ENCODE data around the gene POU5F2.

POU5F2 gene, protein sequence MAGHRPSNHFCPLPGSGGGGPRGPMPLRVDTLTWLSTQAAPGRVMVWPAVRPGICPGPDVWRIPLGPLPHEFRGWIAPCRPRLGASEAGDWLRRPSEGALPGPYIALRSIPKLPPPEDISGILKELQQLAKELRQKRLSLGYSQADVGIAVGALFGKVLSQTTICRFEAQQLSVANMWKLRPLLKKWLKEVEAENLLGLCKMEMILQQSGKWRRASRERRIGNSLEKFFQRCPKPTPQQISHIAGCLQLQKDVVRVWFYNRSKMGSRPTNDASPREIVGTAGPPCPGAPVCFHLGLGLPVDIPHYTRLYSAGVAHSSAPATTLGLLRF

DNA sequence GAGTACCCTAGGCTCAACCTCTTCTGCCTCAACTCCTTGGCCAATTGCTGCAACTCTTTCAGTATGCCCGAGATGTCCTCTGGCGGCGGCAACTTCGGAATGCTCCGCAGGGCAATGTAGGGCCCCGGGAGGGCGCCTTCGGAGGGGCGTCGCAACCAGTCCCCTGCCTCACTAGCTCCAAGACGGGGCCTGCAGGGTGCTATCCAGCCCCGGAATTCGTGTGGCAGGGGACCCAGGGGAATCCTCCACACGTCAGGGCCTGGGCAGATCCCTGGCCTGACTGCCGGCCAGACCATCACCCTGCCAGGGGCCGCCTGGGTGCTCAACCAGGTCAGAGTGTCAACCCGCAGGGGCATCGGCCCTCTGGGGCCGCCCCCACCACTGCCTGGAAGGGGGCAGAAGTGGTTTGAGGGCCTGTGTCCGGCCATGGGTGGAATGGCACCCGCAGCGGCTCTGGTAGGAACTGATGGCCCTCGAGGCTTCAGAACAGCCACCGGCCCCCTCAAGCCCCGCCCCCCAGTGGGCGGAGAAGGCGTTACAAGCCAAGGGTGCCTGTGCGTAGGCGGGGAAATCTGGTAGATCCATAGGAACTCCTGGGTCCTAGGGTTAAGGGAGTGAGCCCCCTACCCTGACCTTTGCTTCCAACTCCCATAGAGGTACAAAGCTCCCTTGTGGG, at the start of gene POU5F2:
POU5F2 (minus strand) TSS at position 465 of the 676 bp plus-strand sequence; CDS start at position 428, 37 bp downstream.
- no peak for DNase-seq

DNA sequence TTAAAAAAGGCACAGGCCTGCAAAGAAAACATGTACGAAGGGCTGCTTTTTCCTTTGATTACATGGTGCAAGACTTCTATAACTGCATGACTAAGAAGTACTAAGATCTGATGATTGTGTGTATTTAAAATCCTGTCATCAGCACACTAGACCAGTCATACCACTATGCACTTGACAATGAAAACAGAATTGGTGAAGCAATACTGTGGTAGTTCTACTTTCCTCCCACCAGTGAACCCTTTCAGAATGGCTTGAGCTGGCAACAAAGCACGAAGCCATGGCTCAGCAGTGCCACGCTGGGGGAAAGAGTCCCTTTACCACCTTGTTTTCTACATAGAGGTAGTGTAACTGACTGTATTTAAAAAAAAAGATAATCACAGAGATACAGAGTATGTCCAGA, 49.0 kb upstream of the POU5F2 start:
- DNase-seq = peak; percentile 55

DNA sequence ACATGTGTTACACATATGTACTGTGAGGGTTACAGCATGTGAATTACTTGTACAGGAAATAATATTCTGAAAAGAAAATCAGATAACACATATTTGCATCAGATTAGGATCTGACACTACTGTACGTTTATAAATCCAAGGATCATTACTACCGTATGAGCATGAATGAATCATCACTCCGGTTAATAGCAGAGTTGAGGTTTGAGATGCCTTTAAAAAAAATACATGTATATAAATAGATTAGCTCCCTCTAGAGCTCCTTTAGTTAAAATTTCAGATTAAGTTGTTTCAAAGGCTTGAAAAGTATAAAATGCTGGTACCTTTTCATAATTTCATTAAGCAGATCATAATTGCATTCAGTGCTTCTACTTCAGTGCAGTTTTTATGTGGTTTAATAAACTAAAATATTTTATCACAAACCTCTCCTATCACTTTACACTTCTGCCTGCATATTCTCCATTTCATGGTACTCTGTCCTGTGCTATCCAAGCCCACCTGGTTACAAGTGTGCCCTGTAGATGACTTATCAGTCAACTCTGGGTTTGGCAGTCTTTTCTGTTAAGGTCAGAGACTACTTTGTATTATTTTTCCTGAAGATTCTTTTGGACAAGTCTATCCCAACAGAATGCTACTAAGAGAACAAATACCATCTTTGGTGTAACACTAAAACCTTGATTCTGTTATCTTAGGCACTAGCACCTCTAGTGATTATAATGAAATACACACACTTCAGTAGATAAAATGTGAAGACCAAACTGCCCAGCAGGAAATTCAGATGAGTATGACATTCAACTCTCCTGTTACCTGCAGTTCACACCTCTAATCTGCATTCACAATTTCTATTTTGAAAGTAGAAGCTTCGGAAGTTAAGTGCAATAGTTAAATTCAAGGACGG, 48.0 kb upstream of the POU5F2 start:
- no peak for DNase-seq

DNA sequence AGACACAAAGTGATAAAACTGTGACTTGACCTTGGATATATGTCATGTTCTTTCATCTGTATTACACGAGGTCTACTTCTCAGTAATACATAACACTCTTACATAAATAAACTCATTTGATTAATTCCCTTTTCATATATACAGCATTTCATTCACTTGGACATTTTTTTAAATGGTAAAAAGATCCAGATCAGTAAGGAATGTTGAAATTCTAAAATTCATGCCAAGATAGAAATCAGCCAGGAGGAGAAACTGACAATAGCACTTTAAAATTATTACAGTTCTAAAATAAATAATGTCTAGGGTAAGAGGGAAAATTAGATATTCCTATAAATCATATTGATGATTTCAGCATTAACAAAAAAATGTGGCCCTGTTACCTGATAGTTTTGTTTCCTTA, 46.2 kb upstream of the POU5F2 start:
- no peak for DNase-seq

DNA sequence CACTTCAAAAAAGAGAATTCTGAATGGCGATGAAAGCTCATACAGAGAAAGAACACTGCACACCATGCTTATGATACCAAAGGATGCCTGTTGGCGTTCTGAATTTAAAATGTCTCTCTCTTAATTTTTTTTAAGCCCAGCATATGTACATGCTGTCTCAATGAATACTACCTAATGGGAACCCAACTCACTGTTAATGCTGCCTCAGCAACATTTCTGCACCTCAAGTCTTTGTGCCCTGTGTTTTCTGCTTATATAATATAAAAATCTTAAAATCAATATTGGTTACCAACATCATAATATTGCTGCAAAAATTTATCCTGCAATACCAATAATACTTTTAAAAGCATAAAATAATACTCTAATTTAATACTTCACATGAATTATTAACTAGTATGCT, 44.1 kb upstream of the POU5F2 start:
- DNase-seq = no peak

GRCh38 chr5:93782978-93783377, 41.6 kb upstream of the POU5F2 start:
- no peak for DNase-seq

DNA sequence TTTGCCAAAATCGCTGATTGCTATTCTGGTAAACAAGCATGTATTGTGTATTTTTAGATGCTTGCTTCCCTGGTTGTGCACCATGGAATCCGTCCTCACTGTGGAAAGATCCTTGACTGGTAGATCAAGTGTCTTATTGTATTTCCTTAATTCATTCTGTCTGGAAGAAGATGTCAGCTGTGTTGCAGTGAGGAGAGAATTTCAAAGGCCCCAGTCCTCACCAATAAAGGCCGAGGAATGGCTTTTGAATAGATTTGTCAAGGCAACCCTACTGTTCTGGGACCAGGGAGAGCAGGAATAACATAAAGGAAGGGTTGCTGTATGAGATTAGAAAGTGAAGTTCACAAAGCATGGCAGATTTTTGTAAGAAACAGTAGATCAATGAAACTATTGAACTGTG, 36.2 kb upstream of the POU5F2 start:
- DNase-seq = no peak

DNA sequence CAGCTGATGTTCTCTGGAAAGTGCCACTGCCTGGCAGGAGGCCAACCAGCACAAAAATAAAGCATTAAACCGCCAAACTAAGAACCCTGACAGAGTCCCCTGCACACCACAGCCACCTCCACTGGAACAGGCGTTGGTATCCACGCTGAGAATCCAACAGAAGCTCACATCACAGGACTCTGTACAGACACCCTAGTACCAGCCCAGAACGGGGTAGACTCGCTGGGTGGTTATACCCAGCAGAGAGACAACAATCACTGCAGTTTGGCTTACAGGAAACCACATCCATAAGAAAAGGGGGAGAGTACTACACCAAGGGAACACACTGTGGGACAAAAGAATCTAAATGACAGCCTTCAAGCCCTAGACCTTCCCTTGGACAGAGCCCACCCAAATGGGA, 15.0 kb upstream of the POU5F2 start:
- DNase-seq = no peak

DNA sequence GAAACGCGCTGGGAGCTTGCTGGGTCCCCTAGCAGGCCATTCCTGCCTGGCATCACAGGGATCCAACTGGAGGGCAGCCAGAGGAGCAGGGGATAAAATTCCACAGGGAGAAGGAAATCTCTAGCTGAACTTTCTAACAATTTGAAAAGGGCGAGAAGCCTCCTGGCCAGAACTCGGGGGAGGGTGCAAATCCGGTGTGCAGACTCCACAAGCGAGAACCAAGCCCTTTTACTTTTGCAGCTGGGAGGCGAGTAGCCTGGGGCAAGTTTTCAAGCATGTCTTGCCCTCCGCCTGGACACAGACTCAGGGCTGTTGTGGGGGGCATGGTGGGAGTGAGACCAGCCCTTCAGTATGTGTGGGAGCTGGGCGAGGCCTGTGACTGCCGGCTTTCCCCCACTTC, 14.3 kb upstream of the POU5F2 start:
- DNase-seq = no peak

DNA sequence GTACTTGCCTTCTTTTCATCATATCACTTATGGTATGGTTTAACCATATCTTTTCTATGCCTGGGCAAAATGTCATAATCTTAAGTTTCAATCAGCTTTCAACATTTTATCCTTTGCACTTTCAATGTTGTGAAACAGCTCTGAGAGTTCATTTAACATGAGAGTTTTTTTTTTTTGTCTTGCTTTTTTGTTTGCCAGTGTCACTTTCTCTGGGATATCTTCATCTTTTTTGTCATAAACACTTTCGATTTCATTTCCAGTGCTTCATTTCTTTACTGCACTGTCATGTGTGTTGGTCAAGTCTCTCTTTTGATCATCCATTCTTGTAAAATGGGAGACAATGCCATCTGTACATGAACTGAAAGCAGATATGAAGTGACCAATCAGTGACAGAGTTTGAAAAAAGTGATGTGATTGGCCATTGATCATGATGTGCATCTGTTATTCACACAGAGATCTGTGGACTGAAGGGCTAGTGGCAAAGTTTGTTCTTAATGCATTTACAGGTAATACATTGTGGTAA, 7.5 kb upstream of the POU5F2 start:
- DNase-seq = peak; percentile 39

- DNase-seq = no peak
Observed at GRCh38 chr5:93746406-93747056, 5.1 kb upstream of the POU5F2 start.

DNA sequence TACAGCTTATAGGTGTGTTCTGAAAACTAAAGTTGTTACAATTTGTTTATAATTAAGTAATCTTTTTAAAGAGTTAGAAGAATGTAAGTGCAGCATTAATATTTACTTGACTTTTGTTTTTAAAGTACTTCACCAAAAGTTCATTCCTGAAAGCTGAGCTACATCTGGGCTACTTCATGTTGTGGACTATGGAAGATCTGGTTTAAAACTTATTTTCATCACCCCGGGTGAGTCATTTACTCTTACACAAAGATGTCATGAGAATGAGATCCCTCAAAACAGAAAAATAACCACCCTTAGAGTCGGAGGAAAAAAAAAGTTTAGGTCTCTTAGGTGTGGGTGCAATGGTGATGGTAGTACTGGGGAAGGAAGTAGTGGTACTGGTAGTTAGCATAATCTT, 5.1 kb downstream of the POU5F2 start:
- DNase-seq = no peak

DNA sequence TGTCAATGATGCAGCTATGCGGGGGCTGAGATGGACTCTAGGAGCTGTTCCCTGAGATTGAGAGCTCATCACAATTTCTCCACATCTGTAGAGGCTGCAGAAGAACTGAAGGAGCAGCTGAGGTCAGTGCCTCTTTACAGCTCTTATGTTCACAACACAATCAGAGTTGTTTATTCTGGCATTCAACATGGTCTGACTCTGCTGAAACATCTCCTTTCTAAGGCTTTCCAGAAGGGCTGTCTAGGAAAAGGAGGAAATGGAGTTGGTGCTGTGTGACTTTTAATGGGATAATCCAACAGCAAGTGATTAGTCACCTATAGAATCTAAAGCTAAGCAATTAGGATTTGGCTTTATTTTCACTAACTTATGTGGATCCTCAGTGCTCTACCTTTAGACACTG, 6.0 kb downstream of the POU5F2 start:
- DNase-seq = no peak

GRCh38 chr5:93731987-93732386, 9.4 kb downstream of the POU5F2 start:
- no peak for DNase-seq

GRCh38 chr5:93726595-93726994, 14.8 kb downstream of the POU5F2 start:
- DNase-seq = no peak

GRCh38 chr5:93724791-93725190, 16.6 kb downstream of the POU5F2 start:
- DNase-seq = no peak

DNA sequence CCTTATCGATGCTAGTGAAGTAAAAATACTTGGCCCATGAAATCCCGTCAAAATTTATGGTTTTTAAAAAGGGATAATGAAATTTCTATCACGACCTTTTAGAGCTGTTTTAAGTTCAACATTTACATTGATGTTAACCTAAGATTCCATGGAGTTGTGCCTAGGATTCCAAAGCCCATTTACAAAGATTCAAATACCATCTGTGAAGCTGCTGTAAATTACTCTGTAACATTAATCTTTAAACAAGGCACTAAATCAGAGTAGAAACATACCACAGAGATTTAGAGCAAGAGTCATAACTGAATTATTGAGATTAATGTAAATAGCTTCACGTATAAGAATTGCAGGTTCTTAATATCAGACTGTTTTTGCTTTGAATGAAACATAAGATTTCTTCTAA, 17.7 kb downstream of the POU5F2 start:
- DNase-seq = no peak

- no peak for DNase-seq
Observed at GRCh38 chr5:93723005-93723404, 18.4 kb downstream of the POU5F2 start.

- no peak for DNase-seq
Observed at GRCh38 chr5:93722588-93722987, 18.8 kb downstream of the POU5F2 start.

DNA sequence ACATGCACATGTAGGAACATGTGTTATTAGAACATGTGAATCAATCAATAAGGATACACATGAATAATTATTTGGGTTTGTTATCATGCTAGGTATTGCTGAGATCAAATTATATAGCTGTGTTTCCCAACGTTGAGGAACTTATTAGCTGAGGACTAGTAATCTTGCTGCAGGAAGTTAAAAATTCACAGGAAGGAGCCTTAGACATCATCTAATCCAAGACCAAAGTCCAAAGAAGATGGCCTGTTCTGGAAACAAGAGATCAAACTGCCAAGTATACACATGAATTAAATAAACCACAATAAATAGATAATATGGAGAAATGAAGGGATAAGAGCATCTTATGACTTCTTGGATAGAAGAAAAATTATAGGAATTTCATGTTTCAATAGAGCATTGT, 19.9 kb downstream of the POU5F2 start:
- DNase-seq = no peak

DNA sequence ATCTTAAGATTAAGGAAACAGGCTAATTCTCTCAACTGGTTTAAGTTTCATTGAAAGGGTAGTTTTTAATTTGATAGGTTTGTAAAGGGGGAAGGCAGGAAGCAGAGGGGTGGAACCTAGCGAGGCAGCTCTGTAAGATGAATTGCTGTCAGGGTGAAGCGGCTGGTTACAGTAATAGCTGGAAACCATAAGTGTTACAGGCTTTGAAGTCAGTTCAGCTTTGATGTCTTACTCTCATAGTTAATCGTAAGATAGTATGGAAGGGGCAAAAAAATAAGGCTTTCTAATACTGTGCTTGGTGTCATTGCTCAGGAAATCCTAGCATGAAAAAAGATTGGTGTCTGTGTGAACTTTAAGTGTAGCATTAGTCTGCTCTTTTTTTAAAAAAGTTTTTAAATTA, 20.3 kb downstream of the POU5F2 start:
- DNase-seq = no peak

DNA sequence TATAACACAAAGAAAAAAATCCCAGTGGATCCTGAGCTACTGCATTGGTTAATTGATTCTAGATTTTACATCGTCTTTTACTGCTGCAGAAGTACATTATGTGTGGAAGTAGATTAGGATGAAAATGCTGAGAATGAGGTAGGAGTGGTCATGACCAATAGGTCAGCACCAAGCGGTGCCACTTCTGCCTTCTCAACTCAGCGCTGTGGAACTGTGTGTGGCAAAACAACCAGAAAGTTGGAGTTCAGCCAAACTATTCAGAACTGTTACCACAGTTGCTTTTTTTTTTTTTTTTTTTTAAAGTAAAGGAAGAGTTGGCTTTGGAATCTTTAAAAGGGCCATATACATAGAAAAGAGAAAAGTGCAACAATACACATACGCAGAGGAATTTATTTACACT, 24.2 kb downstream of the POU5F2 start:
- peak; percentile 46 for DNase-seq

- DNase-seq = no peak
Observed at GRCh38 chr5:93716453-93716852, 24.9 kb downstream of the POU5F2 start.

Data from suppressor macrophage treated with lipopolysaccharide for 4 hours (primary cell).